ENCODE data around the gene CEP250.

GRCh38 chr20:35541118-35541782, 85.9 kb downstream of the CEP250 start:
- no peak for TF ChIP-seq POLR2A (IDR thresholded peaks at IDR 0.05)
- no peak for TF ChIP-seq CTCF (IDR thresholded peaks at IDR 0.05)
